ENCODE results near the gene CSNK1D.

GRCh38 chr17:82287013-82287867 is 13.7 kb upstream of the CSNK1D start:
- TF ChIP-seq CTCF (IDR thresholded peaks at IDR 0.05): no peak
- no peak for TF ChIP-seq EZH2 (IDR thresholded peaks at IDR 0.05; ENCODE audit: borderline replicate concordance, insufficient read depth, low read depth, low read length, poor library complexity, severe bottlenecking)

Measured in B cell (primary cell).